ENCODE measurements around the gene DPH6. TPM values are rescaled to one million over a fixed set of nuclear protein-coding genes. Genes with fewer than 3 reads are reported as not detected.

Gene DPH6
- polyA plus RNA-seq, 1 donor: 16.6 TPM

DNA sequence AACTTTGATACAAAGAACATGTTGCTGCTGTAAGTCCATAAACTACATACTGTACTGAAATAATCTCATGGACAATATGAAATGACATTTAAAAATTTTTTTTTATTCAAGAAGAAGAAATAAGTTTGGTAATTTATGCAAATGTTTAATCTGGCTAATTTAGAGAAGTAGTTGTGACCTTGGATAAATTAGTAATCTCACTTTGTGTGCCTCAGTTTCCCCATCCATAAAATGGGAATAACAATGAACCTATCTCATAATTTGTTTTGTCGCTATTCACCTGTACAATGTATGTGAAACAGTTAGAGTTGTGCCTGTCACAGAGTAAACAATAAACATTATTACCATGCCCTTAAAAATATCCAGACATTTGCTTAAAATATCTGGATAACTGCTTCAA is 15.3 kb upstream of the DPH6 start:
- no peaks in the 10 kb centered on the region for H3K9me3 ChIP-seq (ENCODE audit: control insufficient read depth, low read depth, low read length)
- H3K27me3 ChIP-seq (ENCODE audit: control insufficient read depth, insufficient read depth, low read length): no peaks in the 10 kb centered on the region
- no peak overlapping the region for H3K4me3 ChIP-seq (ENCODE audit: low read length)
- DNase-seq: no peak
- H3K27ac ChIP-seq (ENCODE audit: low read length): peak overlapping the region; percentile 82
- H3K36me3 ChIP-seq (ENCODE audit: control insufficient read depth, insufficient read depth, low read length): no peaks in the 10 kb centered on the region
- no CpG with 5 or more reads among the region's 1 CpG for WGBS (ENCODE audit: insufficient coverage, low lambda C conversion rate)
- peaks cover 18% of the 10 kb centered on the region for H3K4me1 ChIP-seq (ENCODE audit: control insufficient read depth, insufficient read depth, low read length)

DNA sequence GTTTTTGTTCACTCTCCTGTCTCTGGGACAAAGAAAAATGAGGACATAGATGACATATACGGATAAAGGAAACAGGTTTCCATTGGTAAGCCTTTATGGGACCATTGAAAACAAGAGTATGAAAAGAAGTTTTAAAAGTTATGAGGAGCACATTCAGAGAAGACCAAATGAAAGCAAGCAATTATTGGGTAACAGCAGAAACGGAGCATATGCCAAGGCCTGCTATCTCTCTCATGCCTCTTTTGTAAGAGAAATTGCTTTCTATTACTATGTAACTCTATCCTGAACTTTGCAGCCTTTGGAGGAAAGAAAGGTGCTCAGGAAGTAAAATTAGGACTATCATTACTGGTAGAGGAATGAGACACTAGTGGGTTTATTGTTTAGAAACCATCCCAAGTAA is 14.9 kb upstream of the DPH6 start:
- 86% methylated on average over 1 of the region's 2 CpGs for WGBS (ENCODE audit: insufficient coverage, low lambda C conversion rate)
- Histone ChIP-seq H3K36me3 (ENCODE audit: control insufficient read depth, insufficient read depth, low read length) (no peaks in the 10 kb centered on the region), H3K27me3 (ENCODE audit: control insufficient read depth, insufficient read depth, low read length) (no peaks in the 10 kb centered on the region), H3K4me3 (ENCODE audit: low read length) (no peak overlapping the region), H3K4me1 (ENCODE audit: control insufficient read depth, insufficient read depth, low read length) (peaks cover 18% of the 10 kb centered on the region), H3K9me3 (ENCODE audit: control insufficient read depth, low read depth, low read length) (no peaks in the 10 kb centered on the region), H3K27ac (ENCODE audit: low read length) (peak overlapping the region; percentile 82)
- peak; percentile 32 to 75 for DNase-seq

DNA sequence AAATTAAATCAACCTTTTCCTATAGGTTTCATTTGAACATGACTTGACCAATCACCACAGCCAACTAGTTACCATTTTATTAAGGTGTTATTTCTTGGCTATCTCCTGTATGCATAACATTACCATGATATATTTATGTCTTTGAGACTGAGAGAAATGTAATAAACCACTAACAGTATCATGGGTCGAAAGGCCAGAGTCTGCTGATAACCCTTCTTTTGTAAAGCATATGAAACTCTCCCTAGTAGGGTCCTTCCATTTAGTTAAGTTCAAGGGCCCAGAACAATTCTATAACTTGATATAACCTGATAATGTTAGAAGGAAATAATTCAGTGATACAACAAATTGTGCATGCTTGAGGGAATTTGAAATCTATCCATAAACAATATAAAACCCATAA is 14.3 kb upstream of the DPH6 start:
- H3K27ac ChIP-seq (ENCODE audit: low read length): peak overlapping the region; percentile 82
- WGBS (ENCODE audit: insufficient coverage, low lambda C conversion rate): no CpG with 5 or more reads among the region's 1 CpG

DNA sequence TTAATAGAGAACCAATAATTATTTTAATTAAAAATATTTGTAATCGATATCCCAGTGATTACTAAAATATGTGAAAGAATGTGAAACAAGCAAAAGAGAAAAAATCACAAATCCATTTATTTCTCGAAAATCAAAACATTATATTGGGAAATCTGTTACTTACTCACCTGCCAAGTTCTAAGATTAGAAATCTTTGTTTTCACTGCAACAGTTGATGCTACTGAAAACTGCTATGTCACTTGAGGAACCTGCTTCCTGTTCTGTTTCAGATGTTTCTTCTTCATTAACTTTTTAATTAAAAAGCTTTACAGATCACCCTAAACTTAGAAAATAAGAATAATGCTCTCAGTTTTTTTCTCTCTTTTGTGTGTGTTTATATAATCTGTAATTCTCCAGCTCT is 13.7 kb upstream of the DPH6 start:
- Histone ChIP-seq H3K27ac (ENCODE audit: low read length) (peak overlapping the region; percentile 82), H3K36me3 (ENCODE audit: control insufficient read depth, insufficient read depth, low read length) (no peaks in the 10 kb centered on the region), H3K9me3 (ENCODE audit: control insufficient read depth, low read depth, low read length) (no peaks in the 10 kb centered on the region), H3K27me3 (ENCODE audit: control insufficient read depth, insufficient read depth, low read length) (no peaks in the 10 kb centered on the region), H3K4me3 (ENCODE audit: low read length) (no peak overlapping the region), H3K4me1 (ENCODE audit: control insufficient read depth, insufficient read depth, low read length) (peaks cover 18% of the 10 kb centered on the region)
- WGBS (ENCODE audit: insufficient coverage, low lambda C conversion rate): 100% methylated on average over 2 of the region's 2 CpGs
- DNase-seq: no peak

More for the DNA sequence above, 14.3 kb upstream of the DPH6 start:
- H3K4me1 ChIP-seq (ENCODE audit: control insufficient read depth, insufficient read depth, low read length): peaks cover 18% of the 10 kb centered on the region
- H3K9me3 ChIP-seq (ENCODE audit: control insufficient read depth, low read depth, low read length): no peaks in the 10 kb centered on the region
- peak; percentile 50 to 80 for DNase-seq
- H3K36me3 ChIP-seq (ENCODE audit: control insufficient read depth, insufficient read depth, low read length): no peaks in the 10 kb centered on the region
- no peak overlapping the region for H3K4me3 ChIP-seq (ENCODE audit: low read length)
- no peaks in the 10 kb centered on the region for H3K27me3 ChIP-seq (ENCODE audit: control insufficient read depth, insufficient read depth, low read length)

DNA sequence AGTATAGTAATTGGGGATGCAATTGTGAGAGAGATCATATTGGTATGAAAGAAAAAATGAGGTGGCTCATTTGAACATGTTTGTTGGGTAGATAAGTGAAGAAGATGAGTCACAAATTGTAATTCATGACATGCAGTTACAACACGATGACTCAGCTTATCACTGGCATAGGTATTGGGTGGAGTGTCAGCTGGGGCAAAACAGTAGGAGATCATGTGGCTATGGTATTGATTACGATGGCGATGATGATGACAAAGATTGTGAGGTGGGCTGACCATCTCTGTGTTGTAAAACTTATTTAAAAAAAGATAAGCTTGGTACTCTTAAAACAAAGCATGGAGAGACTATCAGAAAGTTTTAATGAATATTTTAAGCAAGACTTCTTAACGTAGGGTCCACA is 11.6 kb upstream of the DPH6 start:
- peak; percentile 35 to 39 for DNase-seq
- Histone ChIP-seq H3K36me3 (ENCODE audit: control insufficient read depth, insufficient read depth, low read length) (no peaks in the 10 kb centered on the region), H3K9me3 (ENCODE audit: control insufficient read depth, low read depth, low read length) (no peaks in the 10 kb centered on the region), H3K4me3 (ENCODE audit: low read length) (no peak overlapping the region), H3K4me1 (ENCODE audit: control insufficient read depth, insufficient read depth, low read length) (peaks cover 13% of the 10 kb centered on the region), H3K27me3 (ENCODE audit: control insufficient read depth, insufficient read depth, low read length) (no peaks in the 10 kb centered on the region), H3K27ac (ENCODE audit: low read length) (no peak overlapping the region)
- WGBS (ENCODE audit: insufficient coverage, low lambda C conversion rate): 63% methylated on average over 2 of the region's 4 CpGs

DNA sequence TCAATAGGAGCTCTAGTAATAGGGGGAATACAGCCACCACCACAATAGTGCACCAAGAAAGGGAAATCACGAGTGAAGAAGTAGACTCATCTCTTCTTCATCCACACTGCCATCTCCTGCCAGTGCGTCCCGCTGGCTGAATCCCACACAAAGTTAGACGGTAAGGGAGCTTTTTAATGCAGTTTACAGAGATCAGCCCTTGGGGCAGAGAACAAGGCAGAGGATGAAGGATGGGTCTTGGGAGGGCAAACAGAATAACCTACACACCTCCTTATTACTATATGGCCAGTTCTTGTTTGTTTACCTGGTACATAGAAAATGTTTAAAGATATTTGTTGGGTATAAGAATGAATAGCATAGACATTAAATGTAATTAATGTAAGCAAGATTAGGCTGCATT is 11.0 kb upstream of the DPH6 start:
- no peak for DNase-seq
- no peak overlapping the region for H3K4me3 ChIP-seq (ENCODE audit: low read length)
- no peaks in the 10 kb centered on the region for H3K9me3 ChIP-seq (ENCODE audit: control insufficient read depth, low read depth, low read length)
- no CpG with 5 or more reads among the region's 4 CpGs for WGBS (ENCODE audit: insufficient coverage, low lambda C conversion rate)
- no peaks in the 10 kb centered on the region for H3K36me3 ChIP-seq (ENCODE audit: control insufficient read depth, insufficient read depth, low read length)
- H3K27me3 ChIP-seq (ENCODE audit: control insufficient read depth, insufficient read depth, low read length): no peaks in the 10 kb centered on the region
- no peak overlapping the region for H3K27ac ChIP-seq (ENCODE audit: low read length)
- H3K4me1 ChIP-seq (ENCODE audit: control insufficient read depth, insufficient read depth, low read length): peaks cover 12% of the 10 kb centered on the region

DNA sequence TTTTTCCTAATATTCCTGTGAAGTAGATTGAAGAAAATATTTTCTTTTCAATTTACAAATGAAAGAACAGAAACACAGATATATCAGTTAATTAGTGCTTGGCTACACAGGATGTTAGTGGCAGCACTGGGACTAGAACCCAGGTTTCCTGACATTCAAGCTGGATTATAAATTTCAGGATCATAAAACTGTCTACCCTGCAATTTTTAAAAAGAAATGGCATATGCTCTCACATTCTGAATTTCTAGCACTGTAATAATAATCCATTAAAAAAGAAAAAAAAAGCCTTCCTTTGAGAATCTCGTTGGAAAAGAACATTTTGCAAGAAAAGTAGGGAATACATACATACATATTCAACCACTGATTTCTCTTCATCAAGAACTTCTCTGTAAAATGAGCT is 9.3 kb upstream of the DPH6 start:
- DNase-seq: no peak
- no peaks in the 10 kb centered on the region for H3K9me3 ChIP-seq (ENCODE audit: control insufficient read depth, low read depth, low read length)
- H3K4me1 ChIP-seq (ENCODE audit: control insufficient read depth, insufficient read depth, low read length): peaks cover 5% of the 10 kb centered on the region
- H3K27ac ChIP-seq (ENCODE audit: low read length): no peak overlapping the region
- WGBS (ENCODE audit: insufficient coverage, low lambda C conversion rate): 100% methylated on average over 1 of the region's 1 CpG
- H3K27me3 ChIP-seq (ENCODE audit: control insufficient read depth, insufficient read depth, low read length): no peaks in the 10 kb centered on the region
- no peak overlapping the region for H3K4me3 ChIP-seq (ENCODE audit: low read length)
- no peaks in the 10 kb centered on the region for H3K36me3 ChIP-seq (ENCODE audit: control insufficient read depth, insufficient read depth, low read length)

DNA sequence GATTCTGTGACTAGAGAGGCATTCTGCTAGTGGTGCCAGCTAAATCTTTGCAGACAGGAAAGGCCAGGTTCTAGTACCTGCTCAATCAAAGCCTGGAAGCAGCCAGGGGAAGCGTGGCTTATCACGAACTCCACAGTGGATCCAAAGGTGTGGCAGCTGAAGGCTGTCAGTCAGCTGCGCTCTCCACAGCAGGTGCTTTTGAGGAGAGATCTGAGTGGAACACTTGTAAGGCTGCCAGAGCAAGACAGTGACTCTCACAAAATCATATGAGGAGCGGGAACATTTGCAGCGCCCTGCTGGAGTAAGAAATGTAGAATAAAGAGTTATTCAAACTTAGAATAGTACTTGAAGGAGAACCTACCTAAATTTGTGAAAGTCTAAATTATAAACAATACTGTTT is 5.0 kb upstream of the DPH6 start:
- no CpG with 5 or more reads among the region's 5 CpGs for WGBS (ENCODE audit: insufficient coverage, low lambda C conversion rate)
- peaks cover 9% of the 10 kb centered on the region for H3K4me1 ChIP-seq (ENCODE audit: control insufficient read depth, insufficient read depth, low read length)
- no peak overlapping the region for H3K27ac ChIP-seq (ENCODE audit: low read length)
- H3K36me3 ChIP-seq (ENCODE audit: control insufficient read depth, insufficient read depth, low read length): no peaks in the 10 kb centered on the region
- H3K27me3 ChIP-seq (ENCODE audit: control insufficient read depth, insufficient read depth, low read length): no peaks in the 10 kb centered on the region
- DNase-seq: no peak
- no peaks in the 10 kb centered on the region for H3K9me3 ChIP-seq (ENCODE audit: control insufficient read depth, low read depth, low read length)
- H3K4me3 ChIP-seq (ENCODE audit: low read length): no peak overlapping the region

DNA sequence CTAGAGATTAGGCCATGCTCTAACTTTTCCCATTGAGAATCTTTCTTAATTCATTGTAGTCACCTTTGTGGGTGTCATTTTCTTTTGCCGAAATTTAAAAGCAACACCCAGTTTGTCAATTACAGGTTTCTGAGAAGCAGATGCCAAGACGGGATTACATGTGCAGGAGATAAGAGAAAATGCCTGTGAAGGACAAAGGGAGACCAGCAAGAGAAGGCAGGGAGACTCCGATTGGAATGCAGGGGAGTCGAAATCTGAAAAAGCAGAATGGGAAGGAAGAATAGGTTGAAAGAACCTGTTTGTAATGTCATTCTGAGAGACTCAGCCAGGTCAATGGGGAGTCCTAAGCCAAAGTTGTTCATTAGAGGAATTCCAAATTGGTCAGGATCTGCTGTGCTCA is 3.6 kb upstream of the DPH6 start:
- Histone ChIP-seq H3K36me3 (ENCODE audit: control insufficient read depth, insufficient read depth, low read length) (no peaks in the 10 kb centered on the region), H3K27me3 (ENCODE audit: control insufficient read depth, insufficient read depth, low read length) (no peaks in the 10 kb centered on the region), H3K9me3 (ENCODE audit: control insufficient read depth, low read depth, low read length) (no peaks in the 10 kb centered on the region), H3K4me1 (ENCODE audit: control insufficient read depth, insufficient read depth, low read length) (peaks cover 9% of the 10 kb centered on the region), H3K27ac (ENCODE audit: low read length) (no peak overlapping the region), H3K4me3 (ENCODE audit: low read length) (no peak overlapping the region)
- DNase-seq: no peak
- WGBS (ENCODE audit: insufficient coverage, low lambda C conversion rate): 76% methylated on average over 3 of the region's 4 CpGs

DNA sequence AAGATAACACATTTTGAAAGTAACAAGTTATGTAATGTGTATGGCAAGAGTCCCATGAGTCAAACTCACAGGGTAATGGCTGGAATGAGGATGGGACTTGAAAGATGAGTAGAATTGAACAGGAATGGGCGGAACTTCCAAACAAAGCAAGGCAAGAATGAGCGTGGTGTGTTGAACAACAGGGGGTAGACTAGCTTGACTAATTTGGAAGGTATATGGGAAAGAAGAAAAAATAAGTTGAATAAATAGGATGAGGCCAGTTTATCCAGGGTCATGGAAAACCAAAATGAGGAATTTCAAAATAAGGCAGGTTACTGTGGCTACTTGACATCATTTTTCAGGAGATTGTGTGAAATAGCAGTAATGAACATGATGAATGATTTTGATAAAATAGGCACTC is 2.5 kb upstream of the DPH6 start:
- WGBS (ENCODE audit: insufficient coverage, low lambda C conversion rate): 100% methylated on average over 2 of the region's 2 CpGs
- peaks cover 9% of the 10 kb centered on the region for H3K4me1 ChIP-seq (ENCODE audit: control insufficient read depth, insufficient read depth, low read length)
- H3K27me3 ChIP-seq (ENCODE audit: control insufficient read depth, insufficient read depth, low read length): no peaks in the 10 kb centered on the region
- H3K9me3 ChIP-seq (ENCODE audit: control insufficient read depth, low read depth, low read length): no peaks in the 10 kb centered on the region
- no peak overlapping the region for H3K27ac ChIP-seq (ENCODE audit: low read length)
- no peak for DNase-seq
- H3K36me3 ChIP-seq (ENCODE audit: control insufficient read depth, insufficient read depth, low read length): no peaks in the 10 kb centered on the region
- no peak overlapping the region for H3K4me3 ChIP-seq (ENCODE audit: low read length)

DNA sequence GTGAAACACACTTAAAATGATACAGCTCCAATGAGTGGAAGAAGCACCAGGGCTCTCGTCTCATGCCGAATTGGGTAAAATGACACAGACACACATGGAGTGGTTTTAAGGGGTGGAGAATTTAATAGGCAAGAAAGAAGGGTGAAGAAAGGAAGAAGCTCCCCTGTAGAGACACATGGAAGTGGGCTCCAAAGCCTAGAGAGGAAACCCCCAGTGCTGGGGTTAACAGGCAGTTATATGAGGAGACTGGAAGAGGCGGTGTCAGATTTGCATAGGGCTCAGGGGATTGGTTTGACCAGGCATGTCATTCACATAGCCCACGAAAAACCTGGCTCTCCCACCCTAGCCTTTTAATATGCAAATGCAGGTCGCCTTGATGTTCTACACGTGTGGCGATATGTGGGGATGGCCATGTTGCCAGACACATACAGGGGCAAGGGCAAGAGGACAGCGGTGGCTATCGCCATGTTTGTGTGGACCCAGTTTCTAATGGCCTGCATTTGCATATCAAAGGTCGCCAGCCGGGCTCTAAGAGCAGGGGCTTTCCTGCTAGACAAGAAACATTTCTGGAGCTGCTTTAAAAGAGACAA is 1.9 kb upstream of the DPH6 start:
- H3K9me3 ChIP-seq (ENCODE audit: control insufficient read depth, low read depth, low read length): no peaks in the 10 kb centered on the region
- no peaks in the 10 kb centered on the region for H3K36me3 ChIP-seq (ENCODE audit: control insufficient read depth, insufficient read depth, low read length)
- DNase-seq: no peak
- no CpG with 5 or more reads among the region's 11 CpGs for WGBS (ENCODE audit: insufficient coverage, low lambda C conversion rate)
- H3K27ac ChIP-seq (ENCODE audit: low read length): no peak overlapping the region
- H3K4me3 ChIP-seq (ENCODE audit: low read length): no peak overlapping the region
- no peaks in the 10 kb centered on the region for H3K27me3 ChIP-seq (ENCODE audit: control insufficient read depth, insufficient read depth, low read length)
- peaks cover 9% of the 10 kb centered on the region for H3K4me1 ChIP-seq (ENCODE audit: control insufficient read depth, insufficient read depth, low read length)
